ENCODE results near the gene SCFD2. TPM values are rescaled to one million over a fixed set of nuclear protein-coding genes. Genes with fewer than 3 reads are reported as not detected.

The SCFD2 gene
- total and polyA plus RNA-seq, 10 of the 15 experiments (the other 5 are each of a cell fraction or from before 2014, with no cell fraction given): 4.8 to 37.6 (median 24.9) TPM

GRCh38 chr4:53234111-53234510, 131.8 kb downstream of the SCFD2 start (continued):
- TF ChIP-seq MLLT1 (IDR thresholded peaks at IDR 0.05) (no peak), ZNF274 (IDR thresholded peaks at IDR 0.05; ENCODE audit: insufficient read depth, insufficient read length) (no peak), NBN (IDR thresholded peaks at IDR 0.05) (no peak), YY1 (IDR thresholded peaks at IDR 0.05; ENCODE audit: low read depth, low read length) (no peak)

- H3K9ac ChIP-seq (ENCODE audit: control insufficient read depth, insufficient read depth, low read length): no peak overlapping the region
- peaks cover 7% of the 10 kb centered on the region; the same call in 1 of the 2 replicates for H3K4me1 ChIP-seq (ENCODE audit: control insufficient read depth, insufficient read depth, low read length)
- DNase-seq (ENCODE audit: low read depth, low spot score) (no peak), ATAC-seq (no peak), FAIRE-seq (no peak)
- ChIA-PET POLR2A (no interaction called here), CTCF (interaction anchor here (1.1 kb wide), 1 partner anchor 10 kb away, joined by 3 read pairs; no protein-coding TSS in a partner anchor), SMC1A (ENCODE audit: uncharacterized antibody, unreplicated experiment) (no interaction called here), RAD21 (ENCODE audit: unreplicated experiment) (no interaction called here)
- H3K4me2 ChIP-seq (ENCODE audit: control insufficient read depth, insufficient read depth): no peak overlapping the region
- intact Hi-C loops (cut with micrococcal nuclease; ENCODE audit: unreplicated experiment): loop anchor here (10.0 kb wide), 1 partner anchor 52 kb away; no protein-coding TSS in a partner anchor
- H3K27ac ChIP-seq (ENCODE audit: control insufficient read depth, insufficient read depth): no peak overlapping the region
- TF ChIP-seq ESRRA (IDR thresholded peaks at IDR 0.05; ENCODE audit: low read length) (no peak), E2F4 (IDR thresholded peaks at IDR 0.05; ENCODE audit: low read depth, low read length) (no peak), ZZZ3 (IDR thresholded peaks at IDR 0.05; ENCODE audit: control insufficient read depth, insufficient read length, low read depth) (no peak), SKIL (IDR thresholded peaks at IDR 0.05; ENCODE audit: low read depth, poor library complexity, severe bottlenecking) (no peak), NKRF (conservative IDR thresholded peaks at IDR 0.05) (no peak)
- no peak overlapping the region for H2AFZ ChIP-seq (ENCODE audit: control insufficient read depth, low read depth, low read length)
- H3K4me3 ChIP-seq: no peak overlapping the region
- H3K9me3 ChIP-seq (replicated peaks; ENCODE audit: control insufficient read depth, insufficient read depth, low read length): no peaks in the 10 kb centered on the region
- no TSS peak for BruUV-seq (replicated peaks)
- no peaks in the 10 kb centered on the region for H4K20me1 ChIP-seq (ENCODE audit: control insufficient read depth, insufficient read depth)
- no peaks in the 10 kb centered on the region for H3K27me3 ChIP-seq (replicated peaks in 1 of 2; ENCODE audit: control insufficient read depth in 2 of 2, insufficient read depth in 2 of 2, low read length in 1 of 2)
- H3K79me2 ChIP-seq (ENCODE audit: control insufficient read depth, insufficient read depth, low read length): no peaks in the 10 kb centered on the region
- in situ Hi-C loops (cut with MboI): no loop called here
- 48% methylated on average over 2 of the region's 2 CpGs for WGBS (ENCODE audit: insufficient coverage, insufficient replicate concordance, low lambda C conversion rate, missing lambda C conversion rate)
- no peaks in the 10 kb centered on the region; a peak in 1 of 4 replicates for H3K36me3 ChIP-seq (ENCODE audit: control insufficient read depth in 2 of 2, insufficient read depth in 2 of 2, low read length in 1 of 2)
Observed at GRCh38 chr4:53233114-53233795, 132.6 kb downstream of the SCFD2 start.
